HepG2 (cell line): ENCODE results near the gene GGT1. TPM values are rescaled to one million over a fixed set of nuclear protein-coding genes. Genes with fewer than 3 reads are reported as not detected.
A peak's percentile ranks its signal among the peaks of the same experiment; 100 is the strongest.

Experiments
- ERF ChIP-seq: IDR thresholded peaks from 2 replicates; pipeline ENCODE4 v1.6.1; 2018; ENCODE audit warnings: missing biosample characterization, missing genetic modification reagents
- FOXK1 ChIP-seq: sonication (generic); formaldehyde crosslinking; IDR thresholded peaks from 2 replicates; pipeline ENCODE4 v1.4.0; 2020; ENCODE audit warnings: low read depth, missing genetic modification reagents, borderline replicate concordance
- KDM5B ChIP-seq: sonication (generic); formaldehyde crosslinking; IDR thresholded peaks from 2 replicates; pipeline ENCODE4 v1.4.0; 2020; ENCODE audit warnings: missing genetic modification reagents, mild to moderate bottlenecking, borderline replicate concordance
- LCORL ChIP-seq, 2 experiments: fragments of 450-650 bp in 1 of 2; sonication (generic) in 1 of 2; formaldehyde crosslinking in 1 of 2; IDR thresholded peaks; 2 replicates each; pipeline versions ENCODE4 v1.5.0 to v1.6.1; 2017 to 2020; ENCODE audit warnings: antibody characterized with exemption in 1 of 2, missing genetic modification reagents in 1 of 2
- NFIC ChIP-seq: IDR thresholded peaks from 2 replicates; pipeline ENCODE4 v1.6.1; 2012; ENCODE audit warnings: mild to moderate bottlenecking, low read length, inconsistent platforms
- NRL ChIP-seq: sonication (generic); formaldehyde crosslinking; IDR thresholded peaks from 2 replicates; pipeline ENCODE4 v1.5.0; 2020; ENCODE audit warnings: missing genetic modification reagents, mild to moderate bottlenecking, moderate library complexity, borderline replicate concordance
- POLR2G ChIP-seq: fragments of 200-400 bp; formaldehyde crosslinking; IDR thresholded peaks from 2 replicates; pipeline ENCODE4 v1.6.1; 2018; ENCODE audit warnings: mild to moderate bottlenecking, low read depth, low read length, moderate library complexity
- RBM39 ChIP-seq: fragments of 200-400 bp; formaldehyde crosslinking; IDR thresholded peaks from one replicate; pipeline ENCODE4 v1.6.1; 2018; ENCODE audit warnings: antibody characterized with exemption, mild to moderate bottlenecking, low read depth, low read length; ENCODE audit not compliant: poor library complexity, severe bottlenecking
- XRCC5 ChIP-seq: fragments of 200-400 bp; formaldehyde crosslinking; optimal IDR thresholded peaks from 2 replicates; pipeline ENCODE3; 2017; ENCODE audit warnings: mild to moderate bottlenecking, low read length
- ZFP36 ChIP-seq: fragments of 150-350 bp; IDR thresholded peaks from 2 replicates; pipeline ENCODE4 v1.6.1; 2018; ENCODE audit warnings: borderline replicate concordance, low read length, low read depth; ENCODE audit not compliant: partially characterized antibody
- ZNF121 ChIP-seq: sonication (generic); formaldehyde crosslinking; IDR thresholded peaks from 2 replicates; pipeline ENCODE4 v1.5.0; 2020; ENCODE audit warnings: mild to moderate bottlenecking, missing genetic modification reagents
- ZNF136 ChIP-seq: sonication (generic); formaldehyde crosslinking; IDR thresholded peaks from 2 replicates; pipeline ENCODE4 v1.8.1; 2022; ENCODE audit warnings: low read depth, mild to moderate bottlenecking, moderate library complexity, missing genetic modification reagents
- ZNF687 ChIP-seq: sonication (generic); formaldehyde crosslinking; IDR thresholded peaks from 2 replicates; pipeline ENCODE4 v1.5.1; 2020; ENCODE audit warnings: mild to moderate bottlenecking, missing genetic modification reagents, moderate library complexity
- ZSCAN29 ChIP-seq: sonication (generic); formaldehyde crosslinking; conservative IDR thresholded peaks from 2 replicates; pipeline ENCODE4 v1.4.0; 2020; ENCODE audit warnings: mild to moderate bottlenecking, missing genetic modification reagents
- polyA plus RNA-seq, 8 experiments: library from polyadenylated mRNA; depleted of rRNA in 3 of 8; stranded (reverse) in 7 of 8; unstranded in 1 of 8; fragments of >200 nt; fragmentation: Illumina TruSeq in 4 of 8; extraction: Trizol in 4 of 8; gene quantifications; 2 replicates each; pipeline versions ENCODE4 v1.2.1 to v1.2.3, GENCODE V29; 2011 to 2016; ENCODE audit warnings: low read depth in 4 of 8, missing spikeins in 1 of 8, mixed read lengths in 1 of 8; ENCODE audit not compliant: insufficient read depth in 1 of 8
- total RNA-seq, 5 experiments: library from RNA; depleted of rRNA; stranded (reverse); fragments of >200 nt; fragmentation: Illumina TruSeq; extraction: Trizol; gene quantifications; 2 replicates each; pipeline ENCODE4 v1.2.3, GENCODE V29; 2016; ENCODE audit warnings: low read depth in 1 of 5
- TF ChIP-seq, protein P1 (sequence below): sonication (generic); formaldehyde crosslinking; IDR thresholded peaks from 2 replicates; pipeline ENCODE4 v1.4.0; 2020; ENCODE audit warnings: missing genetic modification reagents, borderline replicate concordance

GGT1 gene
- total and polyA plus RNA-seq, 2 of the 13 experiments (the other 11 are each of a cell fraction or from before 2014, with no cell fraction given): 29.9 to 103 TPM

GRCh38 chr22:24588381-24588756 is 14.6 kb upstream of the GGT1 start (continued):
- TF ChIP-seq, protein P1, sequence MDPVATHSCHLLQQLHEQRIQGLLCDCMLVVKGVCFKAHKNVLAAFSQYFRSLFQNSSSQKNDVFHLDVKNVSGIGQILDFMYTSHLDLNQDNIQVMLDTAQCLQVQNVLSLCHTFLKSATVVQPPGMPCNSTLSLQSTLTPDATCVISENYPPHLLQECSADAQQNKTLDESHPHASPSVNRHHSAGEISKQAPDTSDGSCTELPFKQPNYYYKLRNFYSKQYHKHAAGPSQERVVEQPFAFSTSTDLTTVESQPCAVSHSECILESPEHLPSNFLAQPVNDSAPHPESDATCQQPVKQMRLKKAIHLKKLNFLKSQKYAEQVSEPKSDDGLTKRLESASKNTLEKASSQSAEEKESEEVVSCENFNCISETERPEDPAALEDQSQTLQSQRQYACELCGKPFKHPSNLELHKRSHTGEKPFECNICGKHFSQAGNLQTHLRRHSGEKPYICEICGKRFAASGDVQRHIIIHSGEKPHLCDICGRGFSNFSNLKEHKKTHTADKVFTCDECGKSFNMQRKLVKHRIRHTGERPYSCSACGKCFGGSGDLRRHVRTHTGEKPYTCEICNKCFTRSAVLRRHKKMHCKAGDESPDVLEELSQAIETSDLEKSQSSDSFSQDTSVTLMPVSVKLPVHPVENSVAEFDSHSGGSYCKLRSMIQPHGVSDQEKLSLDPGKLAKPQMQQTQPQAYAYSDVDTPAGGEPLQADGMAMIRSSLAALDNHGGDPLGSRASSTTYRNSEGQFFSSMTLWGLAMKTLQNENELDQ (CRISPR knock-in tag): no peak
- TF ChIP-seq XRCC5: peak; percentile 57
- TF ChIP-seq RBM39: peak; percentile 52
- 0 out of 2 replicates have a peak, but pooled peaks have one; percentile 24 for TF ChIP-seq LCORL (IDR thresholded peaks at IDR 0.05)
- TF ChIP-seq LCORL (CRISPR knock-in tag; IDR thresholded peaks at IDR 0.05): no peak
- no peak for TF ChIP-seq FOXK1 (CRISPR knock-in tag)
- no peak for TF ChIP-seq ZSCAN29 (CRISPR knock-in tag)
- TF ChIP-seq ERF: no peak
- 0 out of 2 replicates have a peak, but pooled peaks have one; percentile 61 for TF ChIP-seq ZNF121
- 0 out of 2 replicates have a peak, but pooled peaks have one; percentile 8 for TF ChIP-seq NRL
- no peak for TF ChIP-seq ZNF136 (CRISPR knock-in tag)
- peak; percentile 43; the same call in 1 of the 2 replicates for TF ChIP-seq NFIC
- TF ChIP-seq POLR2G: peak; percentile 44; the same call in 1 of the 2 replicates
- TF ChIP-seq ZFP36: no peak
- TF ChIP-seq ZNF687 (CRISPR knock-in tag): peak; percentile 63
- TF ChIP-seq KDM5B (CRISPR knock-in tag): no peak
